ENCODE data around the gene NLRC5. TPM values are rescaled to one million over a fixed set of nuclear protein-coding genes. Genes with fewer than 3 reads are reported as not detected.
A peak's percentile ranks its signal among the peaks of the same experiment; 100 is the strongest.
"Not testable (repeated sequence)": the region's sequence is repeated elsewhere in the genome, so short reads cannot be mapped to it uniquely, and the experiment has no call there.

The NLRC5 gene
- total RNA-seq, 2 experiments from 2014 or later: 142 to 151 TPM

- Mint-ChIP-seq H3K36me3 (no peaks in the 10 kb centered on the region), H3K4me1 (peaks cover 34% of the 10 kb centered on the region), H3K27ac (no peak overlapping the region), H3K9me3 (no peaks in the 10 kb centered on the region), H3K4me3 (no peak overlapping the region), H3K27me3 (no peaks in the 10 kb centered on the region)
- DNase-seq: no peak
Measured at GRCh38 chr16:56970934-56971767, 18.2 kb upstream of the NLRC5 start.

- DNase-seq: no peak
- Mint-ChIP-seq H3K9me3 (no peaks in the 10 kb centered on the region), H3K4me3 (no peak overlapping the region), H3K36me3 (no peaks in the 10 kb centered on the region), H3K27ac (no peak overlapping the region), H3K27me3 (no peaks in the 10 kb centered on the region), H3K4me1 (peaks cover 38% of the 10 kb centered on the region)
Measured at GRCh38 chr16:56971768-56972043, 17.7 kb upstream of the NLRC5 start.

DNA sequence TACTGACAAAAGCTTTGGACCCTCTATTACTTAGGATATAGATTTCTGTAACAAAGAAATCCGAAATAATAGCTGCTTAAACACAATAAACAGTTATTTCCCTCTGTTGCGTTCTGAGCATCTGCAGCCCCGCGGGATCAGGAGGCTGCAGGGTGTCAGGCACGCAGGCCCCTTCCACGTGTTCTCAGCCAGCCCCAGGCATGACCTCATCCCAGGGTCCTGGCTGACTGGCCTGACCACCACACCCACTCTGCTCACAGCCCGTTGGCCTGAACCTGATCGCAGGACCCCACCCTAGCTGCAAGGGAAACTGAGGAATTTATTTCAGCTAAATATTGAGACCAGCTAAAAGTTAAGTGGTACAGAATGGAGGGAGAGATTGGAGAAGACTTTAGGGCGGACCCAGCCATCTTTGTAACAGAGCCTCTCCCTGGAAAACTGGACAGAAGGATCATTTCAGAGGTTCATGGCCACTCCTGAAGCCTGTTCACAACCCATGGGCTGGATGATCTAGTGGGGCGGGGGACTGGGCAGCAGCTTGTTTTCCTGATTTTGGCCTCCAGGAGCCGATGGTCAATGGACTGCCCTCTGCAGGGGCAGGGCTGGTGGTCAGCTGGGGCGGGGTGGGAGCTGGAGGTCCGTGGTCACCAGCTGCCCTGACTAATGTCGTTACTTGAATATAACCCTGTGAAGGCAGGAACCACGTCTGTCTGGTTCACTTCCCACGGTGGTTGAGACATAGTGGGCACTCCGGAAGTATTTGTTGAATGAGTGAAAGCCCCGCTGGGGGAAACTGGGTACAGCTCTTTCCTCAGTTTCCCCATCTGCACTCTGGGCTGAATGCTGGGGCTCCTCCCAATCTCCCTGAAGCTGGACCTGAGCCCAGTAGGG, 16.7 kb upstream of the NLRC5 start:
- Mint-ChIP-seq H3K9me3 (no peaks in the 10 kb centered on the region), H3K27me3 (no peaks in the 10 kb centered on the region), H3K4me3 (no peak overlapping the region), H3K36me3 (peaks cover 2% of the 10 kb centered on the region), H3K4me1 (peaks cover 38% of the 10 kb centered on the region), H3K27ac (no peak overlapping the region)
- no peak for DNase-seq

DNA sequence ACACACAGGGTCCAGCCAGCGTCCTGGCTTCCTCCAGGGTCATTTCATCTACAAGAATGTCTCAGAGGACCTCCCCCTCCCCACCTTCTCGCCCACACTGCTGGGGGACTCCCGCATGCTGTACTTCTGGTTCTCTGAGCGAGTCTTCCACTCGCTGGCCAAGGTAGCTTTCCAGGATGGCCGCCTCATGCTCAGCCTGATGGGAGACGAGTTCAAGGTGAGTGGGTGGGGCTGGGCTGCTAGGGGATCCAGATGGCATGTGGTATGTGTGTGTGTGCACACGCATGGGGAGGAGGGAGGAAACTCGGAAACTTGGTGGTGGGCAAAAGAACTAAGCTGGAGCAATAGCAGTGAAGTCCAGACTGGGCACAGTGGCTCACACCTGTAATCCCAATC, 16.1 kb upstream of the NLRC5 start:
- Mint-ChIP-seq H3K4me1 (peaks cover 40% of the 10 kb centered on the region), H3K36me3 (peaks cover 2% of the 10 kb centered on the region), H3K4me3 (no peak overlapping the region), H3K9me3 (no peaks in the 10 kb centered on the region), H3K27ac (peak overlapping the region; percentile 13), H3K27me3 (no peaks in the 10 kb centered on the region)
- no peak for DNase-seq

DNA sequence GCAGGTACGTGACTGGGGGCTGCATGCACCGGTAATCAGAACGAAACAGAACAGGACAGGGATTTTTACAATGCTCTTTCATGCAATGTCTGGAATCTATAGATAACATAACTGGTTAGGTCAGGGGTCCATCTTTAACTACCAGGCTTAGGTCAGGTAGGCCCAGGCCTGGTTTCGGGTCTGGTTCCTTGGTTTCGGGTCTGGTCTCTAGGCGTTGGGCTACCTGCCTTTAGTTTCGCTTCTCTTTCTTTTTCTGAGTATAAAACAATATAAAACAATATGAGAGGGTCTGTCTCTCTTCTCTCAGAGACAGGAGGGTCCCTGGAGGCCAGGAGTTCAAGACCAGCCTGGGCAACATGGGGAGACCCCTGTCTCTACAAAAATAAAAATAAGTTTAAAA, 15.5 kb upstream of the NLRC5 start:
- not testable (repeated sequence) for DNase-seq, H3K4me3 Mint-ChIP-seq, H3K36me3 Mint-ChIP-seq, H3K27ac Mint-ChIP-seq, H3K9me3 Mint-ChIP-seq, H3K27me3 Mint-ChIP-seq
- peaks cover 41% of the 10 kb centered on the region for H3K4me1 Mint-ChIP-seq

GRCh38 chr16:56974549-56975300, 14.6 kb upstream of the NLRC5 start:
- H3K4me1 Mint-ChIP-seq: peaks cover 48% of the 10 kb centered on the region
- H3K36me3 Mint-ChIP-seq: peaks cover 2% of the 10 kb centered on the region

GRCh38 chr16:56975714-56976113, 13.6 kb upstream of the NLRC5 start:
- Mint-ChIP-seq H3K9me3 (peaks cover 4% of the 10 kb centered on the region), H3K4me1 (peaks cover 56% of the 10 kb centered on the region), H3K27ac (peak overlapping the region; percentile 56), H3K27me3 (no peaks in the 10 kb centered on the region), H3K36me3 (peaks cover 11% of the 10 kb centered on the region), H3K4me3 (peak overlapping the region; percentile 9)
- DNase-seq: no peak

More at GRCh38 chr16:56974549-56975300, 14.6 kb upstream of the NLRC5 start:
- H3K4me3 Mint-ChIP-seq: no peak overlapping the region
- H3K27me3 Mint-ChIP-seq: no peaks in the 10 kb centered on the region
- H3K27ac Mint-ChIP-seq: peak overlapping the region; percentile 32
- H3K9me3 Mint-ChIP-seq: no peaks in the 10 kb centered on the region
- no peak for DNase-seq

DNA sequence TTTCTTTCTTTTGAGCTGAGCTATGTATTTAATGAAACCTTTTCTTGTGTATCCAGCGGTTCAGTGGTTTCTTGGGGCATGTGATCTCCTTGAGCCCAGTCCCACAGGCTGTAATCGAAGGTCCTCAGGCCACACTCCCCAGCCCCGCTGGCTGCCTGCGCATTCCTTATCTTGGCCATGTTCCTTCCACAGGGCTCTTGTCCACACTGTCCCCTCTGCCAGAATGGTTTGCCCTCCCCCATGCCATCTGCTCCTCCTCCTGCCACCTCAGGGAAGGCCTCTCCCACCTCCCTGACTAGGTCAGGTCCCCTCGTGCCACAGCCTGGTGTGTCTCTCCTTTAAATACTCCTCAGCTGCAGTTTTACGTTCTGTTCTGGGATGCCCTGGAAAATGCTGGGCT, 12.1 kb upstream of the NLRC5 start:
- Mint-ChIP-seq H3K9me3 (peaks cover 4% of the 10 kb centered on the region), H3K36me3 (peaks cover 24% of the 10 kb centered on the region), H3K4me3 (no peak overlapping the region), H3K27ac (peak overlapping the region; percentile 52), H3K4me1 (peaks cover 68% of the 10 kb centered on the region), H3K27me3 (no peaks in the 10 kb centered on the region)
- DNase-seq: no peak

DNA sequence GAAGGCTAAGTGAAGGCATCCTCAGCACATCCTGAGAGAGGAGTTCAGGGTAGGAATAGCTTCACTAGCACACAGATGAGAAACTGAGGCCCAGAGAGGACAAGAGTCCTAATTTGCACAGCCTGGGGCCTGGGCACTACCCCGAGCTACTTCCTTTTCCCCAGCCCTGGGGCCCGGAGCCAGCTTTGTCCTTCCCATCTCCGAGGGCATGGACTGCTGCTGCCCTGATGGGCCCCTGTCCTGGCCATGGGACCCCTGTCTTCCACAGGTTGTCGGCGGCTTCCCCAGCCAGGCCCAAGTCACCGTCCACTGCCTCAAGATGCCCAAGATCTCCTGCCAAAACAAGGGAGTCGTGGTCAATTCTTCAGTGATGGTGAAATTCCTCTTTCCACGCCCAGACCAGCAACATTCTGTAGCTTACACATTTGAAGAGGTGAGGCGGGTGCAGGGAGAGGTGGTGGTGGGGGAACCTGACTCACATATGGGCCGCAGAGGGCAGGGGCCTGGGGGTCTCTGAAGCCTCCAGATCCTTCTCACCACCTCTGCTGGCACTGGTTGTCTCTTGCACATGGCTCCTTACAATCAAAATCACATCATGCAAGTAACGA, 11.4 kb upstream of the NLRC5 start:
- Mint-ChIP-seq H3K4me1 (peaks cover 74% of the 10 kb centered on the region), H3K27ac (peak overlapping the region; percentile 52)

DNA sequence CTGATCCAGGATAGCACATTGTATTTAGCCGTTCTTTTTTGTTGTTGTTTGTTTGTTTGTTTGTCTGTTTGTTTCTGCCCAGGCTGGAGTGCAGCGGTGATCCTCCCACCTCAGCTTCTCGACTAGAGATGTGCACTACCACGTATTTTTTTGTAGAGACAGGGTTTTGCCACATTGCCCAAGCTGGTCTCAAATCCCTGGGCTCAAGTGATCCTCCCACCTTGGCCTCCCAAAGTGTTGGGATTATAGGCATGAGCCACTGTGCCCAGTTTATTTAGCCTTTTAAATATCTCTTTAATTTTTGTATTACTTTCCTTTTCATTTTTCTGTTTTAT, 9.2 kb upstream of the NLRC5 start:
- H3K27ac Mint-ChIP-seq: peak overlapping the region; percentile 87
- H3K36me3 Mint-ChIP-seq: peaks cover 45% of the 10 kb centered on the region
- peaks cover 4% of the 10 kb centered on the region for H3K9me3 Mint-ChIP-seq
- DNase-seq: no peak
- no peaks in the 10 kb centered on the region for H3K27me3 Mint-ChIP-seq
- peaks cover 72% of the 10 kb centered on the region for H3K4me1 Mint-ChIP-seq
- H3K4me3 Mint-ChIP-seq: no peak overlapping the region

More for the DNA sequence above, 11.4 kb upstream of the NLRC5 start:
- Mint-ChIP-seq H3K36me3 (peaks cover 30% of the 10 kb centered on the region), H3K27me3 (no peaks in the 10 kb centered on the region), H3K9me3 (peaks cover 4% of the 10 kb centered on the region), H3K4me3 (no peak overlapping the region)
- DNase-seq: no peak

DNA sequence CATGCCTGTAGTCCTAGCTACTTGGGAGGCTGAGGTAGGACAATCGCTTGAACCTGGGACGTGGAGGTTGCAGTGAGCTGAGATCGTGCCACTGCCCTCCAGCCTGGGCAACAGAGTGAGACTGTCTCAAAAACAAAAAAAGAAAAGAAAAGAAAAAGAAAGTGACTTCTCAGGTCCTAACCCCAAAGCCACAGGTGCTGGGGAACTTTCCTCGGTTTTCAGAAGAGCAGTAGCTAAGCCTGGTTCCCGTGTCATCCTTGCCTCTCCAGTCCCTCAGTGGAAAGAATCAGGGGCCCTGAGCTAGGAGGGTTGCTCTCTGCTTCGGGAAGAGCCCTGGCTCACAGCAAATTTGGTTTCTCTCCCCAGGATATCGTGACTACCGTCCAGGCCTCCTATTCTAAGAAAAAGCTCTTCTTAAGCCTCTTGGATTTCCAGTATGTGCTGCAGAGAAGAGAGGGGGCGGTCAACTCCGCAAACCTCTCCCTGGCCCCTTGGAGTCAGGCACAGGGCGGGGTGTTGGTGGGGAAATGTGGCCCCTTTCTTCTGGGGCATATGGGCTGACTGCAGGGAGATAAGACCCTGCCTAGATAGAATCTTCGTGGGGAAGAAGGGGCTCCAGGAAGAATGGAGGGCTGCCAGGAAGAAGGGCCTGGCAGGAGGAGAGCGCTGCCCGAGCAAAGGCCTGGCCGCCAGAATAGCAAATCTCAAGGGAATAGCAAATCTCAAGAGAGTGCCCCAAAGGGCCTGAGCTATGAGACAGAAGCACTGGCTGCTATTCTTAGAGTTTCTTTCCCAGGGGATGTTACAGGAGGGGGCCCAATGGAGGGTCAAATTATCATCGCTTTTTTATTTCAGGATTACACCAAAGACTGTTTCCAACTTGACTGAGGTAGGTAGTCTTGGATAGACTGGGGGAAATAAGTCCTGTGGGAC, 8.3 kb upstream of the NLRC5 start:
- peak overlapping the region; percentile 87 for H3K27ac Mint-ChIP-seq
- DNase-seq: no peak
- H3K4me1 Mint-ChIP-seq: peaks cover 71% of the 10 kb centered on the region
- peaks cover 51% of the 10 kb centered on the region for H3K36me3 Mint-ChIP-seq
- peaks cover 4% of the 10 kb centered on the region for H3K9me3 Mint-ChIP-seq
- H3K27me3 Mint-ChIP-seq: no peaks in the 10 kb centered on the region
- H3K4me3 Mint-ChIP-seq: peak overlapping the region; percentile 51

DNA sequence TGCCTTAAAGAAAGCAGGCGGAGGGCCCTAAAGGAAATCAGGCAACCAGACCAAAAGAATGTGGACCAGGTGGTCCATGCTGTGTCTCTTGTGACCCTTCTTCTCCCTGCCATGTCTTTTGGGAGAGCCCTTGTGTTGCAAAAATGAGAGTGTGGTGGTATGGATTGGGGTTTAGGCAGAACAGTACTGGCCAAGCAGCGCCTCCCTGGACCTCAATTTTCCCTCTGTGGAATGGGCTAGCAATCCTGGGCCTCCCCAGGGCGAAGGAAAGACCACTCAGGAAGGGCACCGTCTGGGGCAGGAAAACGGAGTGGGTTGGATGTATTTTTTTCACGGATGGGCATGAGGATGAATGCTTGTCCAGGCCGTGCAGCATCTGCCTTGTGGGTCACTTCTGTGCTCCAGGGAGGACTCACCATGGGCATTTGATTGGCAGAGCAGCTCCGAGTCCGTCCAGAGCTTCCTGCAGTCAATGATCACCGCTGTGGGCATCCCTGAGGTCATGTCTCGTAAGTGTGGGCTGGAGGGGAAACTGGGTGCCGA, 7.6 kb upstream of the NLRC5 start:
- Mint-ChIP-seq H3K4me1 (peaks cover 70% of the 10 kb centered on the region), H3K27ac (peak overlapping the region; percentile 87), H3K9me3 (peaks cover 4% of the 10 kb centered on the region), H3K27me3 (no peaks in the 10 kb centered on the region), H3K4me3 (no peak overlapping the region), H3K36me3 (peaks cover 58% of the 10 kb centered on the region)
- DNase-seq: no peak

- H3K4me3 Mint-ChIP-seq: no peak overlapping the region
- H3K27me3 Mint-ChIP-seq: no peaks in the 10 kb centered on the region
- H3K36me3 Mint-ChIP-seq: peaks cover 63% of the 10 kb centered on the region
- no peak for DNase-seq
- H3K4me1 Mint-ChIP-seq: peaks cover 78% of the 10 kb centered on the region
- peak overlapping the region; percentile 99 for H3K27ac Mint-ChIP-seq
- peaks cover 4% of the 10 kb centered on the region for H3K9me3 Mint-ChIP-seq
Measured at GRCh38 chr16:56982695-56983094, 6.7 kb upstream of the NLRC5 start.

Data from activated naive CD8-positive, alpha-beta T cell treated with anti-CD3 and anti-CD28 coated beads for 36 hours (primary cell).